ENCODE measurements around the gene SLC9A9.

The SLC9A9 gene

GRCh38 chr3:143344516-143345165, 503.6 kb downstream of the SLC9A9 start:
- DNase-seq: no peak

DNA sequence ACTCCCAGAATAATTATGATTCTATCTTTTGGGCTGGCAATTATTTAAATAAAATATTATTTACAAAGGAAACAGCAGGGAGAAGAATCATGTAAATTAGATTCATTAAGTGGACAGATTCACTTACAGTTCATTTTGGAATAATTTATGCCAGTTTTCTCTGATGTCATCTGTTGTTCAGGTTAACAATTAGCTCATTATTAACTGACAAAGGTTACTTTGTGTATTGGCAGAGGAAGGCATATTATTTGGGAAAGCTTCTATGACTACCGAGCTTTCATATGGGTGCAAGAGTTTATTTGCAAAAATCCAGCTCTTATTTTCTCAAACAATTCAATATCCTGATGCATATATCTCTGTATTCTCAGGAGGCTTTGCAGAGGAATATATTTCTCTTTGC, 504.3 kb downstream of the SLC9A9 start:
- DNase-seq: no peak

GRCh38 chr3:143343031-143343430, 505.2 kb downstream of the SLC9A9 start:
- no peak for DNase-seq

GRCh38 chr3:143339451-143339850, 508.8 kb downstream of the SLC9A9 start:
- DNase-seq: no peak

DNA sequence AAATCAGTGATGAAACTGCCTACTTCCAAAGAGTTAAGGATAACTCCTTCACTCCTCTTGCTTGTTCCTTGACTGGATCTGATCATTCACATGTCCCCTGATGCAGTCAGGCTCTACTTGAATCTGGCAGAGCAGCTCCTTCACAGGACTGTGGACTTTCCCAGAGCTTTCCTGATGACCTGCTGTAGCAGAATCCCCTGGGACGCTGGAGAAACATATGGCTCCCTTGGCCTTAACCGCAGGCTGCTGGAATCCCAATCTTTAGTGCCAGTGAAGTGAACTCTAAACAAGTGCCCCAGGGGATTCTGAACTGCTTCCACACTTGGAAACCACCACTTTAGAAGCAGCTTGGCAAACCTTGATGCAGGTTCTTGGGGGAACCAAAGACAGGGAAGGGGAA, 510.9 kb downstream of the SLC9A9 start:
- DNase-seq: no peak

- no peak for DNase-seq
These were observed 514.0 kb downstream of the SLC9A9 start for GRCh38 chr3:143334231-143334630.

GRCh38 chr3:143333367-143333766, 514.9 kb downstream of the SLC9A9 start:
- DNase-seq: no peak

- no peak for DNase-seq
These were observed 516.2 kb downstream of the SLC9A9 start for GRCh38 chr3:143332026-143332425.

DNA sequence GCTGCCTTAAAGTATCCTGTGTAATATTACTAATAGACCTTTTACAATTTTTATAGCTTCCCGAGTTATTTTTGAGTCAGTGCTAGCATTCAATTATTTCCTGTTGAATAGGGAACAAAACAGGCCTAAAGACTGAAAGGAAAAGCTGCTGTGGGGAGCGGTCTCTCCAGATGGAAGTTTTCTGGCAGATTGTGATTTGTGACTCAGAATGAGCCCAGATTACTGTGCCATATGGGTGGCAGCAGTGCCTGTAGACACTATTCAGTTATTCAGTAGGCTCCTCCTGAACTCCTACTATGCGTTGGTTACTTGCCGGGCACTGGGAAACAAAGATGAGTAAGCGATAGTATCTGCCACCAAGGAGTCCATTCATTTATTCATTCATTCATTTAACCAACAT, 516.9 kb downstream of the SLC9A9 start:
- no peak for DNase-seq

DNA sequence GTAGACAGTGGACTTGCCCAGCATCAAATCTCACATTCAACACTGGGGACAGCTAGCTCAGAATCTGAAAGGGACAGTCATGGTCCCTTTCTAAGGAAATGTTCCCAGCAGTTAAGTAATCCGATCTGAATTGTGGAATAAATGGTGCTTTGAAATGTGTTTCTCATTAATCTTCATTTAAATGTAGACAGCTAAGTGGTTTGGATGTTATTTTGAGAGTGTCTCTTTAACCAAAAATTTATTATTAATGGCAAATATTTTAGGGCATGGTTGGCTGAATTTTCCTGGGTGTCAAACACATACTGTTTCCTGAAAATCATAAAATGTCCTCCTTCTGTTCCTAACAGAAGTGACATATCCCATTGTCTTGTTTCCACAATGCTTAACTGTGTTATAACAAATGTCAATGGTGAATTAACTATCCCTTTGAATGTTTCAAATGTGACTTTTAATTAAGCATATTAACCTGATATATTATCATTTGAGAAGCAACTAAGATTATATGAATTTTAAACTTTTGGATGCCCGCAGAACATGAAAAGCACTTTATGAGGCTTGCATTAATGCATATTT, 517.9 kb downstream of the SLC9A9 start:
- no peak for DNase-seq

GRCh38 chr3:143329567-143330211, 518.6 kb downstream of the SLC9A9 start:
- DNase-seq: no peak

DNA sequence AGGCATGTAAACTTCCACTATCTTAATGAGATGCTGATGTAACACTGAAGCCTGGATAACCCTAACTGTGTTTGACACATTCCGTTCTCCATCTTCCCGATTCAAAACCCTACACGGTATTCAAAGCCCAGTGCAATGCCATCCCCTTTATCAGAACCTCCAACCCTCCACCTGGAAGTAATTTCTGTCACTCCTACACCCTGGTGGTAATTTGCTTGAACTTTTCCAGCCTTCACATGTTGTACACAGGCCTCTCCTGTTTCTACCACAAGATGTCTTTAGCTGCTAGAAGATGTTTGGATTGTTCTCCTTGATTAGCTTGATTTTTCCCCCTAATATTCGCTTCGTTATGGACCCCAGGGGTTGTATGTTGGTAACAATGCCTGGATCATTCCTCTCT, 519.8 kb downstream of the SLC9A9 start:
- DNase-seq: no peak

GRCh38 chr3:143326983-143327778, 521.1 kb downstream of the SLC9A9 start:
- DNase-seq: no peak

DNA sequence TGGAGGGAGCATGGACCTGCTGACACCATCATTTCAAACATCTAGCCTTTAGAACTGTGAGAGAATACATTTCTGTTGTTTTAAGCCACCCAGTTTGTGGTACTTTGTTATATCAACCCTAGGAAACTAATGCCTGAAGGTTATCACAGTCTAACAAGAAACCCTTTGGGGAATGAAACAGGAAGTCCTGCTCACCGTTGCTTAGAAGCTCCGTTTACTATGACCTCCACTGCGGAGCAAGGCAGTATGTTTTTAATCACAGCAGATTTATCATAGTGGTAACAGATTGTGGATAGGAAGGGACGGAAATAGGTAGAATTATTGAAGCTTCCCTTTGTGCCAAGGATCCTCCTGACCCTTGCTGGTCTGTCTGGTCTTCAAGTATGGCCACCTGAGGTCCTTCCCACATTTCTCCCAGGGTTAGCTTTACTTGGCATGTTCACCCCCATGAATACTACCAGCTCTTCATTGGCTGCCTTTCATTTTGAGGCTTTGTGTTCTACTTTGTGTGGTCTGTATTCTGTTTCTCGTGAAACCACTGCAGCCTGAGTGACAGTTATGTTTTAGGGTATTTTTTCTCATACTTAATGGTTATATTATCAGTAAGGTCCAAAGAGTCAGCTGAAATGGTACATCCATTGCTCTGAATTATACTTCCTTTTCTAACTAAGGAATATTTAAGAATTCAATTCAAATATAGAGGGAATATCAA, 527.1 kb downstream of the SLC9A9 start:
- no peak for DNase-seq

DNA sequence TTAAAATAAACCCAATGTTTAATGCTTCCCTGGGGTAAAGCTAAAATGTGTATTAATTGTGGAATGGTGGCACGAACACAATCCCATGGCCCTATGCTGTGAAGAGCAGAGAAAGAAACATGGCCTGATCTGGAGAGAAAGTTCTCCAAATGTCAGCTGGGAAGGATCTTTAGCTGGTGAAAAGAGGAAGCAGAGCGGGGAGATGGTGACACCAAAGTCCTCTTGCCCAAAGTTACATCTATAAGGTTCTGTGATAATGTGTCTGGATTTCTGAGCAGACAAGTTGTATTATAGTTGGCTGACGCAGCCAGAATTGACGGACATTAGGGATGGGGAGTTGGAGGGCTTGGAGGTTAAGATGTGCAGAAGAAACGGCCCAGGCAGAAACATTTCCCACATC, 532.5 kb downstream of the SLC9A9 start:
- no peak for DNase-seq

- no peak for DNase-seq
These were observed 533.8 kb downstream of the SLC9A9 start for GRCh38 chr3:143314251-143315093.

GRCh38 chr3:143313893-143314188, 534.4 kb downstream of the SLC9A9 start:
- DNase-seq: no peak

DNA sequence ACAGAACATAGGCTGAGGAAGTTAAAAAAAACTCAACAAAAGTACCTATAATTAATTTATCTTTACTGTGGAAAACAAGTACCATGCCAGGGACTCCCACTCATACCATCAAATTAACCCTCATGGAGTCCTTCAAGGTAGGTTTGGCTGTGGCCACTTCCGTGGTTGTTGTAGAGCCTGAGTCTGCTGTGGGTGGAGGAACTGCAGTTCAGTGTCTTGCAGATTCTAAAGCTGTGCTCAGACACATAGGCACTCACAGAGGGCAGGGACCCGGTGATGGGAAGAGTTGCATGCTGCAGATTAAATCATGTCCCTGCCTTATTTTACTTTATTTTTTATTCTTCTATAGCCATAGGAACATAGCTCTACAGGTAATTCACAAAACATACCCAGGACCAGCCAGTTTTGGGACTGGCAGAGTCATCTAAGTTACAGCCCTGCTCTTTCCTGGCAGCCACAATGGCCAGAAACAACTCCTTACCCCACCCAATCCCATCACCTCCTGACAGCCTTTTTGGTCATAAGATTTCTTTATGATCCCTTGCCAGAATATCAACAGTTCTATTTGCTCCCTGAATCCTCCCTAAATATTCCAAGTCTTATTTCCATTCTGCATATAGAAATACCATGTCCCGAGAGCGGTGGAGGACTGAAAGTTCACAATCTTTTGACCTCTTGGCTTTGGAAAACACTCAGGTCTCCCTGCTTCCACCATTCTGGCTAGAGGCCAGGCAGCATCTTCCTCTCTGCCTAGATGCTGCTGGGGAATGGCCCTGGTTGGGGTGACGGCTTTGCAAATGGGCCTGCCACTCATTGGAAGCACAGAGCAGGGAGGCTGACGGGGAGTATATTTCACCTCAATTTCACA, 535.0 kb downstream of the SLC9A9 start:
- DNase-seq: no peak

- DNase-seq: no peak
These were observed 537.2 kb downstream of the SLC9A9 start for GRCh38 chr3:143311096-143311495.

- DNase-seq: no peak
These were observed 538.6 kb downstream of the SLC9A9 start for GRCh38 chr3:143309705-143310104.

GRCh38 chr3:143307613-143308183, 540.6 kb downstream of the SLC9A9 start:
- no peak for DNase-seq
